B cell (primary cell): ENCODE measurements around the gene PAGE2. TPM values are rescaled to one million over a fixed set of nuclear protein-coding genes. Genes with fewer than 3 reads are reported as not detected.

Experiments used
- ATAC-seq: fragments of 200-7000 bp; cut with Tn5 transposase; one replicate; pipeline ENCODE4 v1.10.0; 2021; ENCODE audit warnings: low read depth, mild to moderate bottlenecking, moderate number of reproducible peaks, moderate library complexity
- CTCF ChIA-PET: fragments of 350-600 bp; sonication (Branson Sonifier 250); formaldehyde crosslinking; loops from one replicate; lab custom pipeline; 2021; ENCODE audit warnings: antibody characterized with exemption, inconsistent platforms; lab: Charles Lee
- POLR2A ChIA-PET: fragments of 350-600 bp; sonication (Branson Sonifier 250); formaldehyde crosslinking; loops from one replicate; lab custom pipeline; 2021; ENCODE audit warnings: antibody characterized with exemption; lab: Charles Lee
- DNase-seq: peaks from one replicate; pipeline ENCODE4 v3.0.0; 2013
- H2AFZ ChIP-seq: 2 replicates; pipeline ENCODE4 v1.6.1; 2012; ENCODE audit warnings: mild to moderate bottlenecking, low read depth, low read length; ENCODE audit not compliant: insufficient read depth, poor library complexity, severe bottlenecking
- H3K27ac ChIP-seq, 2 donors: 1 replicate in 1 of 2; 2 replicates in 1 of 2; pipeline ENCODE4 v1.5.1; 2012 to 2013; ENCODE audit warnings: low read length in 2 of 2, mild to moderate bottlenecking in 2 of 2, moderate library complexity in 1 of 2
- H3K27me3 ChIP-seq, 4 experiments: fragments of 200-600 bp in 1 of 4; sonication (generic) in 1 of 4; replicated peaks in 1 of 4; 1 replicate in 2 of 4; 2 replicates in 2 of 4; pipeline versions ENCODE4 v1.6.1 to v1.7.0; 2013 to 2016; ENCODE audit warnings: low read length in 3 of 4, mild to moderate bottlenecking in 2 of 4, mixed read lengths in 1 of 4, moderate library complexity in 1 of 4; ENCODE audit not compliant: insufficient read depth in 4 of 4, control insufficient read depth in 3 of 4; ENCODE audit errors: control extremely low read depth in 1 of 4
- H3K36me3 ChIP-seq, 2 experiments: replicated peaks in 1 of 2; 1 replicate in 1 of 2; 2 replicates in 1 of 2; pipeline versions ENCODE4 v1.6.1 to v1.7.1; 2013; ENCODE audit warnings: low read length in 1 of 2; ENCODE audit not compliant: insufficient read depth in 2 of 2, control insufficient read depth in 1 of 2; ENCODE audit errors: control extremely low read depth in 1 of 2, extremely low read depth in 1 of 2
- H3K4me1 ChIP-seq, 2 donors: fragments of 200-600 bp in 1 of 2; sonication (generic) in 1 of 2; 1 replicate in 1 of 2; 2 replicates in 1 of 2; pipeline versions ENCODE4 v1.5.1 to v1.6.1; 2013 to 2017; ENCODE audit warnings: low read length in 2 of 2; ENCODE audit not compliant: control insufficient read depth in 2 of 2, insufficient read depth in 2 of 2
- H3K4me2 ChIP-seq: replicated peaks from 2 replicates; pipeline ENCODE3; 2012; ENCODE audit warnings: mild to moderate bottlenecking, low read depth, low read length; ENCODE audit not compliant: poor library complexity, severe bottlenecking
- H3K4me3 ChIP-seq, 5 experiments: fragments of 200-600 bp in 1 of 5; sonication (generic) in 1 of 5; 1 replicate in 3 of 5; 2 replicates in 2 of 5; pipeline versions ENCODE4 v1.5.1 to v1.7.0; 2011 to 2016; ENCODE audit warnings: low read length in 4 of 5, mild to moderate bottlenecking in 4 of 5, low read depth in 2 of 5, control low read depth in 1 of 5, moderate library complexity in 1 of 5; ENCODE audit not compliant: insufficient read depth in 1 of 5; ENCODE audit errors: control extremely low read depth in 1 of 5, extremely low read depth in 1 of 5
- H3K79me2 ChIP-seq: fragments of 200-600 bp; sonication (generic); one replicate; pipeline ENCODE4 v1.6.0; 2016; ENCODE audit warnings: low read length; ENCODE audit not compliant: control insufficient read depth, insufficient read depth
- H3K9ac ChIP-seq: fragments of 200-600 bp; sonication (generic); 2 replicates; pipeline ENCODE4 v1.6.1; 2017; ENCODE audit warnings: mild to moderate bottlenecking, low read length, moderate library complexity
- H3K9me3 ChIP-seq, 3 donors: one replicate each; pipeline versions ENCODE4 v1.6.1 to v1.7.1; 2013; ENCODE audit warnings: low read length in 2 of 3; ENCODE audit not compliant: control insufficient read depth in 2 of 3, insufficient read depth in 1 of 3; ENCODE audit errors: control extremely low read depth in 1 of 3
- H4K20me1 ChIP-seq: 2 replicates; pipeline ENCODE4 v1.6.0; 2012; ENCODE audit warnings: mild to moderate bottlenecking, low read length; ENCODE audit not compliant: insufficient read depth, control insufficient read depth, poor library complexity, severe bottlenecking
- H3K27ac Mint-ChIP-seq: one replicate; pipeline ENCODE4 v1.8.0; 2021; ENCODE audit warnings: mixed read lengths
- H3K27me3 Mint-ChIP-seq: one replicate; pipeline ENCODE4 v1.8.0; 2021; ENCODE audit warnings: mixed read lengths
- H3K4me1 Mint-ChIP-seq: one replicate; pipeline ENCODE4 v1.8.0; 2021; ENCODE audit warnings: mixed read lengths
- H3K4me3 Mint-ChIP-seq: one replicate; pipeline ENCODE4 v1.8.0; 2021; ENCODE audit warnings: mixed read lengths
- H3K9me3 Mint-ChIP-seq: one replicate; pipeline ENCODE4 v1.8.0; 2022; ENCODE audit warnings: mixed read lengths; ENCODE audit not compliant: insufficient read depth
- CTCF ChIP-seq: fragments of 200-600 bp; IDR thresholded peaks from one replicate; pipeline ENCODE4 v1.8.0; 2022; ENCODE audit warnings: antibody characterized with exemption, mild to moderate bottlenecking
- EZH2 ChIP-seq: IDR thresholded peaks from 2 replicates; pipeline ENCODE4 v1.6.1; 2012; ENCODE audit warnings: borderline replicate concordance, low read depth, mild to moderate bottlenecking, moderate library complexity, low read length; ENCODE audit not compliant: insufficient read depth, poor library complexity, severe bottlenecking
- WGBS: methylation state at CpG from one replicate; pipeline ENCODE4 v1.1.5; 2013; ENCODE audit warnings: missing lambda C conversion rate; ENCODE audit not compliant: insufficient coverage; 5-methylcytosine and 5-hydroxymethylcytosine counted together
- intact Hi-C: fragments of 100-400 bp; cut with micrococcal nuclease; formaldehyde crosslinking; loops from one replicate; pipeline ENCODE4 v1.10.0; 2022
- polyA plus RNA-seq: library from polyadenylated mRNA; depleted of rRNA; stranded (reverse); fragments of >200 nt; gene quantifications from 2 replicates; pipeline ENCODE4 v1.2.3, GENCODE V29; 2012
- total RNA-seq, 2 donors: library from RNA; stranded (reverse); fragments of 120-200 nt in 1 of 2; gene quantifications; 1 replicate in 1 of 2; 2 replicates in 1 of 2; pipeline versions ENCODE4 v1.2.3 to v1.2.4, GENCODE V29; 2013 to 2022

The PAGE2 gene
- total and polyA plus RNA-seq, 2 donors (not counting 1 experiment from before 2014, with no cell fraction given), result not detected

- H3K4me1 ChIP-seq, result no peaks in the 10 kb centered on the region
- H3K79me2 ChIP-seq, result no peaks in the 10 kb centered on the region
- CTCF ChIA-PET, result interaction anchor here (0.6 kb wide), 1 partner anchor 1180 kb away, joined by 3 read pairs; no protein-coding TSS in a partner anchor
- intact Hi-C loops, result no loop called here
- H3K4me2 ChIP-seq, result no peak overlapping the region
- H3K36me3 ChIP-seq, result no peaks in the 10 kb centered on the region
- Mint-ChIP-seq H3K4me1 (no peaks in the 10 kb centered on the region), H3K9me3 (no peaks in the 10 kb centered on the region), H3K4me3 (no peak overlapping the region), H3K27ac (no peak overlapping the region), H3K27me3 (peaks cover 6% of the 10 kb centered on the region)
- no peak overlapping the region for H2AFZ ChIP-seq
- POLR2A ChIA-PET, result no interaction called here
- no peak overlapping the region for H3K27ac ChIP-seq
- H3K4me3 ChIP-seq, result no peak overlapping the region
- H4K20me1 ChIP-seq, result no peaks in the 10 kb centered on the region
- no CpG with 5 or more reads among the region's 2 CpGs for WGBS
- no peaks in the 10 kb centered on the region for H3K9me3 ChIP-seq
- no peaks in the 10 kb centered on the region for H3K27me3 ChIP-seq
- ATAC-seq, result no peak
- H3K9ac ChIP-seq, result no peak overlapping the region
- TF ChIP-seq CTCF (no peak), EZH2 (no peak)
- DNase-seq, result no peak
These were observed 40.5 kb downstream of the PAGE2 start for GRCh38 chrX:55129361-55129760.

- H2AFZ ChIP-seq, result no peak overlapping the region
- DNase-seq (no peak), ATAC-seq (no peak)
- no CpG with 5 or more reads among the region's 4 CpGs for WGBS
- CTCF ChIA-PET, result no interaction called here
- H3K9ac ChIP-seq, result no peak overlapping the region
- no peaks in the 10 kb centered on the region for H3K27me3 ChIP-seq
- Mint-ChIP-seq H3K9me3 (no peaks in the 10 kb centered on the region), H3K27me3 (peaks cover 6% of the 10 kb centered on the region), H3K4me3 (no peak overlapping the region), H3K4me1 (no peaks in the 10 kb centered on the region), H3K27ac (no peak overlapping the region)
- H3K4me1 ChIP-seq, result no peaks in the 10 kb centered on the region
- no peaks in the 10 kb centered on the region for H3K79me2 ChIP-seq
- intact Hi-C loops, result no loop called here
- TF ChIP-seq CTCF (no peak), EZH2 (no peak)
- H4K20me1 ChIP-seq, result no peaks in the 10 kb centered on the region
- POLR2A ChIA-PET, result no interaction called here
- H3K36me3 ChIP-seq, result no peaks in the 10 kb centered on the region
- no peaks in the 10 kb centered on the region for H3K9me3 ChIP-seq
- no peak overlapping the region for H3K4me2 ChIP-seq
- H3K4me3 ChIP-seq, result no peak overlapping the region
- no peak overlapping the region for H3K27ac ChIP-seq
These were observed 41.7 kb downstream of the PAGE2 start for GRCh38 chrX:55130481-55130880.
